NCI-H1092 treated with DMSO at 0.1 percent for 48 hours (cell line): ENCODE measurements around the gene HNRNPAB.
A peak's percentile ranks its signal among the peaks of the same experiment; 100 is the strongest.
"Not testable (repeated sequence)": the region's sequence is repeated elsewhere in the genome, so short reads cannot be mapped to it uniquely, and the experiment has no call there.

Experiments
- DNase-seq: peaks from one replicate; lab custom pipeline; 2025; lab: John Stamatoyannopoulos, UW

Gene HNRNPAB

GRCh38 chr5:178196986-178197385 lies 7.3 kb upstream of the HNRNPAB start:
- no peak for DNase-seq

GRCh38 chr5:178198151-178198550 lies 6.2 kb upstream of the HNRNPAB start:
- not testable (repeated sequence) for DNase-seq

- DNase-seq: no peak
Measured at GRCh38 chr5:178198706-178199105, 5.6 kb upstream of the HNRNPAB start.

- DNase-seq: no peak
Measured at GRCh38 chr5:178199581-178200434, 4.5 kb upstream of the HNRNPAB start.

GRCh38 chr5:178201221-178201926 lies 3.0 kb upstream of the HNRNPAB start:
- DNase-seq: no peak

- no peak for DNase-seq
Measured at GRCh38 chr5:178201927-178202235, 2.5 kb upstream of the HNRNPAB start.

GRCh38 chr5:178202541-178202940 lies 1.8 kb upstream of the HNRNPAB start:
- no peak for DNase-seq

- DNase-seq: peak; percentile 18
Measured at GRCh38 chr5:178203670-178204181, 607 bp upstream of the HNRNPAB start.

GRCh38 chr5:178204935-178205748 lies 809 bp downstream of the HNRNPAB start:
- DNase-seq: no peak

- no peak for DNase-seq
Measured at GRCh38 chr5:178205749-178206047, 1.4 kb downstream of the HNRNPAB start.

GRCh38 chr5:178206166-178207101 lies 2.1 kb downstream of the HNRNPAB start:
- DNase-seq: no peak

GRCh38 chr5:178207183-178207916 lies 3.0 kb downstream of the HNRNPAB start:
- DNase-seq: no peak

GRCh38 chr5:178207917-178208280 lies 3.6 kb downstream of the HNRNPAB start:
- no peak for DNase-seq

- DNase-seq: no peak
Measured at GRCh38 chr5:178208540-178209227, 4.4 kb downstream of the HNRNPAB start.

GRCh38 chr5:178209334-178210072 lies 5.2 kb downstream of the HNRNPAB start:
- DNase-seq: no peak

GRCh38 chr5:178210073-178210535 lies 5.8 kb downstream of the HNRNPAB start:
- no peak for DNase-seq

GRCh38 chr5:178210686-178211085 lies 6.4 kb downstream of the HNRNPAB start:
- no peak for DNase-seq

- no peak for DNase-seq
Measured at GRCh38 chr5:178211095-178212048, 7.0 kb downstream of the HNRNPAB start.
